Ovary (tissue), 3 donors: Measurements from ENCODE around the gene SMURF1.

ENCODE experiments used
- CTCF ChIP-seq, 3 donors: fragments of 450-650 bp in 2 of 3; fragments of 200-600 bp in 1 of 3; IDR thresholded peaks; one replicate each; pipeline versions ENCODE4 v1.5.1 to v1.8.0; 2016 to 2022; ENCODE audit warnings: antibody characterized with exemption in 3 of 3, mild to moderate bottlenecking in 1 of 3
- POLR2A ChIP-seq: fragments of 450-650 bp; IDR thresholded peaks from one replicate; pipeline ENCODE4 v1.6.1; 2017; ENCODE audit warnings: antibody characterized with exemption, mild to moderate bottlenecking, moderate library complexity
- donor health status: DM: no; HTN: no; CAD: no.

GRCh38 chr7:99132595-99133321 lies 11.2 kb downstream of the SMURF1 start:
- TF ChIP-seq CTCF (IDR thresholded peaks at IDR 0.05) (no peak), POLR2A (no peak)
